Measurements from ENCODE around the gene TGIF2LY.
"Not testable (repeated sequence)": the region's sequence is repeated elsewhere in the genome, so short reads cannot be mapped to it uniquely, and the experiment has no call there.

TGIF2LY gene

GRCh38 chrY:3578767-3579166 lies at the start of gene TGIF2LY:
Gene TGIF2LY (plus strand): TSS chrY:3579067. CDS start chrY:3579245, 178 bp downstream.
- not testable (repeated sequence) for H3K4me3 ChIP-seq (ENCODE audit: low read length in 2 of 2); H3K36me3 ChIP-seq (ENCODE audit: control insufficient read depth in 2 of 2, insufficient read depth in 2 of 2, low read length in 2 of 2); H3K27me3 ChIP-seq (ENCODE audit: control insufficient read depth in 2 of 2, insufficient read depth in 2 of 2, low read length in 2 of 2); H3K9me3 ChIP-seq (ENCODE audit: control insufficient read depth in 2 of 2, low read length in 2 of 2); H3K27ac ChIP-seq (ENCODE audit: low read depth in 2 of 2, low read length in 2 of 2); H3K4me1 ChIP-seq (ENCODE audit: control insufficient read depth in 2 of 2, insufficient read depth in 2 of 2, low read length in 2 of 2); H3K9ac ChIP-seq (ENCODE audit: low read depth in 1 of 2, low read length in 2 of 2)
